Sigmoid colon (tissue), 7 donors: ENCODE results near the gene SLC4A7. TPM values are rescaled to one million over a fixed set of nuclear protein-coding genes. Genes with fewer than 3 reads are reported as not detected.

Experiments
- DNase-seq: peaks from one replicate; pipeline ENCODE4 v3.0.0-alpha.2; 2019
- H3K27ac ChIP-seq, 4 donors: fragments of 200-600 bp; sonication (generic); one replicate each; pipeline ENCODE4 v1.5.1; 2016 to 2019; ENCODE audit warnings: mild to moderate bottlenecking in 1 of 4
- H3K27me3 ChIP-seq, 3 donors: fragments of 200-600 bp; sonication (generic); one replicate each; pipeline ENCODE4 v1.5.1; 2019; ENCODE audit warnings: mild to moderate bottlenecking in 1 of 3
- H3K36me3 ChIP-seq, 4 donors: fragments of 200-600 bp; sonication (generic); one replicate each; pipeline ENCODE4 v1.5.1; 2016 to 2019
- H3K4me1 ChIP-seq, 4 donors: fragments of 200-600 bp; sonication (generic); one replicate each; pipeline ENCODE4 v1.5.1; 2017 to 2019
- H3K4me3 ChIP-seq, 4 donors: fragments of 200-600 bp; sonication (generic); one replicate each; pipeline ENCODE4 v1.5.1; 2017 to 2019; ENCODE audit warnings: mild to moderate bottlenecking in 2 of 4, moderate library complexity in 1 of 4
- H3K9me3 ChIP-seq, 4 donors: fragments of 200-600 bp in 3 of 4; sonication (generic) in 3 of 4; one replicate each; pipeline versions ENCODE4 v1.5.1 to v1.6.1; 2013 to 2019
- CTCF ChIP-seq, 4 experiments: fragments of 450-650 bp in 3 of 4; fragments of 200-600 bp in 1 of 4; IDR thresholded peaks; one replicate each; pipeline ENCODE4 v1.5.1; 2016 to 2019; ENCODE audit warnings: antibody characterized with exemption in 4 of 4, mild to moderate bottlenecking in 3 of 4, moderate library complexity in 2 of 4
- EP300 ChIP-seq, 4 donors: sonication (generic); formaldehyde crosslinking; IDR thresholded peaks; one replicate each; pipeline ENCODE4 v1.6.1; 2017; ENCODE audit warnings: antibody characterized with exemption in 4 of 4
- POLR2A ChIP-seq, 2 donors: fragments of 450-650 bp; IDR thresholded peaks; one replicate each; pipeline ENCODE4 v1.6.1; 2016; ENCODE audit warnings: antibody characterized with exemption in 2 of 2, mild to moderate bottlenecking in 2 of 2, moderate library complexity in 2 of 2
- POLR2AphosphoS5 ChIP-seq, 4 donors: sonication (generic); formaldehyde crosslinking; IDR thresholded peaks; one replicate each; pipeline ENCODE4 v1.6.1; 2017; ENCODE audit warnings: antibody characterized with exemption in 4 of 4
- WGBS, 2 donors: extraction: QIAGEN DNeasy Blood & Tissue Kit; methylation state at CpG; one replicate each; pipeline ENCODE4 v1.1.7; 2013; 5-methylcytosine and 5-hydroxymethylcytosine counted together
- intact Hi-C: fragments of 100-400 bp; cut with DNase I; formaldehyde crosslinking; loops from one replicate; pipeline ENCODE4 v1.15.1; 2023
- polyA plus RNA-seq, 3 donors: library from polyadenylated mRNA; stranded (reverse); fragments of 200-250 nt; gene quantifications; one replicate each; pipeline ENCODE4 v1.2.3, GENCODE V29; 2013
- total RNA-seq, 4 donors: library from RNA; depleted of rRNA; stranded (reverse); fragments of >200 nt; gene quantifications; one replicate each; pipeline ENCODE4 v1.1.0, GENCODE V29; 2016
- donor health status: healthy with polysubstance abuse.
- donor health status: Bipolar disorder and iron deficiency.
- donor health status: healthy.

The SLC4A7 gene
- total and polyA plus RNA-seq, 7 donors: 1.6 to 91.0 (median 63.8) TPM

DNA sequence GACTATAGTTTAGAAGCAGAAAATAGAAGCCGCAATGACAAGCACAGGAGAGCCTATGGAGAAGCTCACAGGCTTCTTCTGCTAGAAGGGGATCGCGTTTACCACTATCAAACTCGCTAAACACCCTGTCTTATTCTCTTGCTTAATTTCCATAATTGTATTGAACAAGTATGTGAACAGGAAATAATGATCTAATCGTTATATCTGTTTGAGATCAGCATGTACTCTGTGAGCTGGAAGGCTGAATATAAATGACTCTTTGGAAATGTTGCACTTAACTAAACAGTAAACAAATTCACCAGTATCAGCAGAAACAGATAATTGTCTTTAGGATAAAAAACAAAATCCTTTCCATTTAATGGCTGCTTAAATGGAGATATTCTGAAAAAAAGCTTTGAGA is 130.0 kb downstream of the SLC4A7 start:
- H3K27ac ChIP-seq: no peak overlapping the region
- TF ChIP-seq POLR2A (IDR thresholded peaks at IDR 0.05): no peak
- no peak for TF ChIP-seq CTCF (IDR thresholded peaks at IDR 0.05)
- no peak for TF ChIP-seq POLR2AphosphoS5 (IDR thresholded peaks at IDR 0.05)
- no peak for TF ChIP-seq EP300 (IDR thresholded peaks at IDR 0.05)
- no peak overlapping the region for H3K4me3 ChIP-seq
- intact Hi-C loops: no loop called here
- 82 to 84% methylated on average over 5 of the region's 5 CpGs for WGBS, 2 donors
- H3K4me1 ChIP-seq: peaks cover 0 to 7% (median 0%) of the 10 kb centered on the region in 4 donors
- peaks cover 0 to 4% (median 0%) of the 10 kb centered on the region in 4 donors for H3K36me3 ChIP-seq
- DNase-seq: no peak
- H3K9me3 ChIP-seq: no peaks in the 10 kb centered on the region
- no peaks in the 10 kb centered on the region for H3K27me3 ChIP-seq

- no peaks in the 10 kb centered on the region for H3K9me3 ChIP-seq
- peaks cover 0 to 4% (median 0%) of the 10 kb centered on the region in 4 donors for H3K36me3 ChIP-seq
- H3K27me3 ChIP-seq: no peaks in the 10 kb centered on the region
- H3K4me3 ChIP-seq: no peak overlapping the region
- intact Hi-C loops: no loop called here
- DNase-seq: no peak
- no peak overlapping the region for H3K27ac ChIP-seq
- WGBS, 2 donors: 91 to 92% methylated on average over 1 of the region's 1 CpG
- H3K4me1 ChIP-seq: peaks cover 0 to 7% (median 0%) of the 10 kb centered on the region in 4 donors
- TF ChIP-seq EP300 (IDR thresholded peaks at IDR 0.05) (no peak), CTCF (IDR thresholded peaks at IDR 0.05) (no peak)
Observed at GRCh38 chr3:27353221-27353620, 131.0 kb downstream of the SLC4A7 start.

GRCh38 chr3:27352047-27352446 is 132.1 kb downstream of the SLC4A7 start:
- H3K27me3 ChIP-seq: no peaks in the 10 kb centered on the region
- peaks cover 0 to 4% (median 0%) of the 10 kb centered on the region in 4 donors for H3K36me3 ChIP-seq
- DNase-seq: no peak
- no peak overlapping the region for H3K4me3 ChIP-seq
- peaks cover 0 to 7% (median 0%) of the 10 kb centered on the region in 4 donors for H3K4me1 ChIP-seq
- TF ChIP-seq EP300 (IDR thresholded peaks at IDR 0.05) (no peak), POLR2AphosphoS5 (IDR thresholded peaks at IDR 0.05) (no peak), CTCF (IDR thresholded peaks at IDR 0.05) (no peak), POLR2A (IDR thresholded peaks at IDR 0.05) (no peak)
- no peaks in the 10 kb centered on the region for H3K9me3 ChIP-seq
- intact Hi-C loops: no loop called here
- WGBS, 2 donors: 36 to 74% methylated on average over 3 of the region's 3 CpGs
- H3K27ac ChIP-seq: no peak overlapping the region

DNA sequence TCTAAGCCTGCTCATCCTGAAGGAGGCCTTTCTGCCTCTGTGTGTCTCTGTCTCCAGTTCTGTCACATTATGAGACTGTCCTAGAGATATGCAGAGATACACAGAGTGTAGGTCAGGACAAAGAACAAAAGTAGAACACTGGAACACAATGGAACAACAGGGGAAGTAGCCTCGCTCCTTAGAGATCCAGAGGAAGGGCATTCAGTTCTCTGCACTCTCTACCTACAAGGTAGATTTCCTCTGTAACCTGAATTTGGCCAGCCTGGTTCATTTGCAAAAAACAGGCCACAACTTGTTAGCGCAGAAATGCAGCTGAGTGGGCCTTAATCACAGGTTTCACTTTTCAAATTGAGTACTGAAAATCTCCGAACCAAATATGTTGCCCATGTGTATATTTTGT is 134.4 kb downstream of the SLC4A7 start:
- DNase-seq: no peak
- intact Hi-C loops: no loop called here
- H3K36me3 ChIP-seq: peaks cover 0 to 4% (median 0%) of the 10 kb centered on the region in 4 donors
- TF ChIP-seq EP300 (IDR thresholded peaks at IDR 0.05): no peak
- peaks cover 0 to 7% (median 0%) of the 10 kb centered on the region in 4 donors for H3K4me1 ChIP-seq
- H3K27me3 ChIP-seq: no peaks in the 10 kb centered on the region
- no peak overlapping the region for H3K4me3 ChIP-seq
- H3K9me3 ChIP-seq: no peaks in the 10 kb centered on the region
- H3K27ac ChIP-seq: no peak overlapping the region
- 83 to 88% methylated on average over 3 of the region's 3 CpGs for WGBS, 2 donors

DNA sequence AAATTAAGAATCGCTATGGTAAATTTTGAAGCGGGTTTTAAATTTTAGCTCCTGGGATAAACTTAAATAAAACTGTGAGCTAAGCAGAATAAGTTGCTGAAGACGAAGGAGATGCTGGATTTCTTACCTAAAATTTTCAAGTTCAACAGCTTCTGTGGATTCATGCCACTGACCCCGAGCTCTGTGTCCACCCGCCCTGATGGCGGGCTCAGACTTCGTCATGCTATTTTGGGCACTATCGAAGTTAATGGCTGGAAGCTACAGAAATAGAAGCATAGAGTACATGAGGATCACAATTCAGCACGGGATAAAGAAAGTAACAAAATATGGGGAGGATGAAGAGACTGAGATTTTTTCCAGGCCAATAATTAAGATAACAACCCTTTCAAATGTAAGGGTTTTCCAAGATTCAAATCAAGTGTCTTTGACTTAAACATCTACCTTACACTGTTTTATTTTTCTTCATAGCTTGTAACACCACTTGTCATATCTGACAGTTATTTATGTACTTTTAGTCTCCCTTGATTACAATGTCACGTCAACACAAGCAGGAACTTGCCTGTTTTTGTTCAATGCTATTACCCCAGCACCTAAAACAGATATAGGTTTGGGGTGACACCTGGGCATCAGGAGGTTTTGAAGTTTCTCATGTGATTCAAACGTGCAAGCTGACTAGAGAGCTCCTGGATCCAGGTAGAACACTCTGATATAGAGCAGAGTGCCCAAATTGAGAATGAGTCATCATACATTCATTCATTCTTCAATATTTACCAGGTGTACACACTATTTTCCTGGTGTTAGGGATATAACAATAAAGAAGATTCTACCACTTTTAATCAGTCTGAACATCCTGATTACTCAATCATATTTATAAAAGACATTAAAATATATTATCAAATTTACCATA is 138.0 kb downstream of the SLC4A7 start:
- Histone ChIP-seq H3K27me3 (no peaks in the 10 kb centered on the region), H3K4me1 (peaks cover 0 to 20% (median 9%) of the 10 kb centered on the region in 4 donors), H3K4me3 (no peak overlapping the region), H3K9me3 (no peaks in the 10 kb centered on the region), H3K27ac (no peak overlapping the region), H3K36me3 (no peaks in the 10 kb centered on the region)
- TF ChIP-seq EP300 (IDR thresholded peaks at IDR 0.05): no peak
- no peak for TF ChIP-seq CTCF (IDR thresholded peaks at IDR 0.05)
- no peak for TF ChIP-seq POLR2AphosphoS5 (IDR thresholded peaks at IDR 0.05)
- no peak for TF ChIP-seq POLR2A (IDR thresholded peaks at IDR 0.05)
- DNase-seq: no peak
- intact Hi-C loops: no loop called here
- 55 to 80% methylated on average over 11 of the region's 11 CpGs for WGBS, 2 donors
